HG03025 (cell line): ENCODE measurements around the gene DSCAML1.

ENCODE experiments used
- ATAC-seq: cut with Tn5 transposase; IDR thresholded peaks from one replicate; pipeline ENCODE4 v1.9.1; 2021; ENCODE audit warnings: mild to moderate bottlenecking, moderate library complexity; ENCODE audit not compliant: unreplicated experiment, low FRiP score

DSCAML1 gene, protein sequence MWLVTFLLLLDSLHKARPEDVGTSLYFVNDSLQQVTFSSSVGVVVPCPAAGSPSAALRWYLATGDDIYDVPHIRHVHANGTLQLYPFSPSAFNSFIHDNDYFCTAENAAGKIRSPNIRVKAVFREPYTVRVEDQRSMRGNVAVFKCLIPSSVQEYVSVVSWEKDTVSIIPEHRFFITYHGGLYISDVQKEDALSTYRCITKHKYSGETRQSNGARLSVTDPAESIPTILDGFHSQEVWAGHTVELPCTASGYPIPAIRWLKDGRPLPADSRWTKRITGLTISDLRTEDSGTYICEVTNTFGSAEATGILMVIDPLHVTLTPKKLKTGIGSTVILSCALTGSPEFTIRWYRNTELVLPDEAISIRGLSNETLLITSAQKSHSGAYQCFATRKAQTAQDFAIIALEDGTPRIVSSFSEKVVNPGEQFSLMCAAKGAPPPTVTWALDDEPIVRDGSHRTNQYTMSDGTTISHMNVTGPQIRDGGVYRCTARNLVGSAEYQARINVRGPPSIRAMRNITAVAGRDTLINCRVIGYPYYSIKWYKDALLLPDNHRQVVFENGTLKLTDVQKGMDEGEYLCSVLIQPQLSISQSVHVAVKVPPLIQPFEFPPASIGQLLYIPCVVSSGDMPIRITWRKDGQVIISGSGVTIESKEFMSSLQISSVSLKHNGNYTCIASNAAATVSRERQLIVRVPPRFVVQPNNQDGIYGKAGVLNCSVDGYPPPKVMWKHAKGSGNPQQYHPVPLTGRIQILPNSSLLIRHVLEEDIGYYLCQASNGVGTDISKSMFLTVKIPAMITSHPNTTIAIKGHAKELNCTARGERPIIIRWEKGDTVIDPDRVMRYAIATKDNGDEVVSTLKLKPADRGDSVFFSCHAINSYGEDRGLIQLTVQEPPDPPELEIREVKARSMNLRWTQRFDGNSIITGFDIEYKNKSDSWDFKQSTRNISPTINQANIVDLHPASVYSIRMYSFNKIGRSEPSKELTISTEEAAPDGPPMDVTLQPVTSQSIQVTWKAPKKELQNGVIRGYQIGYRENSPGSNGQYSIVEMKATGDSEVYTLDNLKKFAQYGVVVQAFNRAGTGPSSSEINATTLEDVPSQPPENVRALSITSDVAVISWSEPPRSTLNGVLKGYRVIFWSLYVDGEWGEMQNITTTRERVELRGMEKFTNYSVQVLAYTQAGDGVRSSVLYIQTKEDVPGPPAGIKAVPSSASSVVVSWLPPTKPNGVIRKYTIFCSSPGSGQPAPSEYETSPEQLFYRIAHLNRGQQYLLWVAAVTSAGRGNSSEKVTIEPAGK (N-terminal part only)

DNA sequence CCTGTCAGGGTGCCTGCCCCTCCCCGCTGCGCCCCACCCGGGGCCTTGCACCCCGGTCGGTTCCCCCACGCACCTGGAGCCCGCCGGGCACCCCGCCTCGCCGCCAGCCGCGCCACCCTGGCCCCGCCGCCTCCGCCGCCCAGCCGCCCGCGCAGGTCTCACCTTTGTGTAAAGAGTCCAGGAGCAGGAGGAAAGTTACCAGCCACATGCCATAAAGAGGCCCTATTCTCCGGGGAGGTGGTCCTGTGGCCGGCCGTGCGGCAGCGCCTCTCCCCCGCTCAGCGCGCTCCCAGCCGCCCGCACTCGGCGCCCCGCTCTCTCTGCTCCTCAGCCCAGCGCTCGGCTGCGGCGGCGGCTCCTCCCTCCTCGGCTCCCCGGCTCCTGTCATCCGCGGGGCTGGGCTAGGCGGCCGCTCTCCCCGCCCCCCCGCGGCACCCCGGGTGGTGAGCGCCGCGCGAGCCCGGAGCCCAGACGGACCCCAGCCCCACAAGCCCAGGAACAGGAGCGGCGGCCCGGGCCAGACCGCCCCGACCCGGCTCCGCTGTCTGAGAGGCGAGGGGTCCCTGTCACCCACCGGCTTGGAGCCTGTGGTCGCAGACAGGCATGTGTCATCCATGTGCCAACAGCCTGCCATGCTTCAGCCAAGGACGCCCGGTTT, at the start of gene DSCAML1:
Gene DSCAML1 (minus strand): TSS at position 345 of the 658 bp plus-strand sequence. CDS start 137 bp downstream, at position 208.
- ATAC-seq: no peak

DNA sequence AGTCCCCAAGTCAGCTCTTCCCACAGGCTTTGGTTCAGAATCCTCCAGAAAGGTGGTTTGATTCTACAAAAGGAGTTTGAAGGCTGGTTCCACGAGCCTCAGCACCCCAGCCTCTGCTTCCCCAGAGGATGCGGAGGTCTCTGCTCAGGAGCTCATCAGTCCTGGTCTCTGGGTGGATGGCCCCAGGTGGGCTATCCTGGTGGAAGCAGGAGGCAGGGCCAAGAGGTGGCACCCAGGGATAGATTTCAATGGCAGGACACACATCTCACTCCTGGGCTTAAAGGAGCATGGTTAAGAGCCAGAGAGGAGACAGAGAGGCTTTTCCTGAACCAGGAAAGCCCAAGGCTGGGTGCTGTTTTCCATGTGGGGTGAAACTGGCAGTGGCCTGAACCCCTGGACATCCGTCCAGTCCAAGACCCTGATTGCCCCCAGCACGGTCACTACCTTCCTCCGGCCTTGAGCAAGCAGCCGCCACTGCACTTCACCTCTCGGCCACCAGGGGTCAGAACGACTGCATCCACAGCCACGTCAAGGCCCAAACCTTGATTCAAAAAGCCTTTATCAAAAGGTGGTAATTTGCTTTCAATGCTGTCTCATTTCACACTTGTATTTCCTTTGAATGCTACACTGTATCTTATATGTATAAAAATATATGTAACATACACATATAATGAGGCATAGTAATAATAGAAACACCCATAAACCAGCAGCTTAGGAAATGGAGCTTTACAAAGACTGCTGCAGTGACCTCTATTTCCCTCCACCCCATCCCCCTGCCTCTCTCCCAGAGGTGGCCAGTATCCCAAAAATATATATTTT, 46.9 kb upstream of the DSCAML1 start:
- no peak for ATAC-seq

DNA sequence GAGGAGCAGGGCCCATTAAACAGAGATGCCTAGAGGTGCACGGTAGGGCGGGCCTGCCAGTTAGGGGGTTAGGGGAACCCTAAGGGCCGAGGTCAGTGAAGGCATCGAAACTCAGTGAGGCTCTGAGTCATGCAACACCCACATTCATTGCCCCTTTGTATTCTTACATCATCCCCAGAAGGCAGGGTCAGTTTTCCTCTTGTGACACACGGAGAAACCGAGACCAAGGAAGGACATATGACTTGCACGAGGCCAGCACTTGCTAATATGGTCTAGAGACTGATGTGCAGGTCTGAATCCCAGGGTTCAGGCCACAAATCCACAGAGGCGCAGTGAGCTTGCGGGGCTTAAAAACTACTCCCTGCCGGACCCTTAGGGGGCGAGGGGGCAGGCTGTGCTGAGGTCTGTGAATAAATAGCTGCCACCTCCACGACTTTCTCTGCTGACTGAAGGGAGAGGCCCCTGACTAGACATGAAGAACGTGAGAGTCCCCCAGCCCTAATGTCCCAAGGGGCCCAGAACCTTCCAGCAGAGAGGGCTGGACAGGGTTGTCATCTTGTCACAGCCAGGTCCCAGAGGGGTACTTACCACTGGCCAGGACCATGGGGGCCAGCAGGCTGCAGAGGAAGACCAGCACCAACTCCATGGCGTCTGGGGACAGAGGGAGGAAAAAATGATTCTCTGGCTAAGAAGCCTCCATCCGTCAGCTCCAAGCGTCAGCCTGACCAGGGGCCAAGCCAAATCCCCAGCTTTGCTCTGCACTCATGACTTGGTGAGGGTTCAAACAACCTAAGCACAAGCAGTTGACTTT, 45.3 kb upstream of the DSCAML1 start:
- ATAC-seq: no peak

DNA sequence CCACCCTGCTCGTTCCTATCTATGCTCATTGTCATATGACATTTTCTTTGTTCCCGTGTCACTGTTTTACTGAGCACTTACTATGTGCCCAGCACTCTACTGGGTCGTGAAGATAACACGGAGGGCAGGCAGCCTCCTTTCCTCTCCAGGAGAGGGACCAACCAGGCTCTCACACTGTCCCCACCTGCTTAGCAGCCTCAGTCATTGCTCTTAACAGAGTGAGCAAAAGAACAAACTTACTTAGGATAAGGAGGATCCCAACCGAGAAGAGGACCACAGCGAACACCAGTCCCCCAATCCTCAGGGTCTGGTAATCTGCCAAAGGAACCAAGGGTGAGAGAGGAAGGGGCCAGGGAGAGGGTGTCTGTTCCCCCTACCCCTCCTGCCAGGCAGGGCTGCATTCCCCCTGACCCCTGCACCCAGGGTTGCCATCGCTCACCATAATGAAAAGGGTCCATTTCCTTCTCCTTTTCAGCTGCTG, 44.6 kb upstream of the DSCAML1 start:
- no peak for ATAC-seq

DNA sequence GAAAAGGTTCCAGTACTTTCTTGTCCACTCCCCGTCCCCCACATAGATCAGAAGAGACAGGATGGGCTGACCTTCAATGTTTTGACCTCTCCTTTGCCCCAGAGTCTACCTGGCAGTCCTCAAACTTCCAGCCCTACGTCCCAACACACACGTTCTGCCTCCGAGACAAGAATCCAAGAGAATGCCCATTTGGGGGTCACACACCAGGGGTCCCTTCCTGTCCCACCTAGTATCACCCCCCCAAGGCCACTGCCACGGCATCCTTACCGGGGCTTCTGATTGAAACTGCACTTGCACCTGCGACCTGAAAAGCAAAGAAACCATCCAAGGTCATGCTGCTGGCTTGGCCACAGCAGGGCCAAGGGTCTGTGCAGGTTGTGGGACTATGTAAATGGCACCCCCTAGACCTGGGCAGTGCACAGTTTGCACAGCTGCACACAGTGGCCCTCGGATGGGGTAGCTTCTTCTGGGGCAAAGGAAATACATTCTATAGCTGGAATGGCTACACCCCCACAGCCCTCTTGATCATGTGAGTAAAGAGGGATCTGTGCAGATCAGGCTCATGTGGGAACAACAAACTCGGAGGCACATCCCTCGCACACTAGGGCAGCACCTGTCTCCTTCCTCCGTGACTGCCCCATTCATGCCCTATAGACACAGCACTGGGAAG, 44.0 kb upstream of the DSCAML1 start:
- no peak for ATAC-seq

DNA sequence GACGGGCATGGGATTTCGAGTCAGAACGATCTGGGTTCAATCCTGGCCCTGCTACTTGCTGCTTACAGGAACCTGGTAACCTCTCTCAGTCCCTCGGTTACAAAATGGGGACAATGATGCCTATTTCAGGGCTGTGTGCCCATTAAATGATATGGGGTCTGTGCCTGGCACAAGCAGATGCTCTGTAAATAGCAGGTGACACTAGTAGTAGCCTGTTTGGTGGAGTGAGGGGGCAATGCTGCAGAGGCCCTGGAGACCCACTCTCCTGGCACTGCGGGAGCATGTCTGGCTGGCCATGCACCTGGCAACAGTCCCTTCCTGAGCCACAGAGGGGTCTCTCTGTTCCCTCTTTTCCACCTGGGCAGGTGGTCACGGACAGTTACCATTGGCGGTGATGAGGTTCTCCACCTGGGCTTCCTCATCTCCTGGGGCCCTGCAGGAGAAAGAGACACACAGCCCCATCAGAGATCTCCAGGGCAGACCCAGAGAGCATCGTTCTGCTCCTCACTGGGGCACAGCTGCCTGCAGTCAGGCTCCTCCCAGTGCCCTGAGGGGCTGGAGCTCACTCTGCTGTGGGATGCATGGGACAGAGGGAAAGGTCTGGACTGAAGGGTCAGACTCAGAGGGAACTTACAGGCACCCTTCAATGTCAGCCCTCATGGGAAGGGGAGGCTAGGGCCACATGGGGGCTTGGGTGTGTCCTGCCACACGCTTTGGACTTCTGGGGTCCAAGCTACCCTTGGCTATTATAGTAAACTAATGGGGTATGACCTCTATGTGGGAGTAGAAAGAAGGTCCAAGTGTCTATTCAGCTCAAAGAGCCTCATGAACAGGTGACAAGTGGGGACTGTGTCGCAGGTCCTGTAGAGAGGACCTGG, 43.2 kb upstream of the DSCAML1 start:
- no peak for ATAC-seq

DNA sequence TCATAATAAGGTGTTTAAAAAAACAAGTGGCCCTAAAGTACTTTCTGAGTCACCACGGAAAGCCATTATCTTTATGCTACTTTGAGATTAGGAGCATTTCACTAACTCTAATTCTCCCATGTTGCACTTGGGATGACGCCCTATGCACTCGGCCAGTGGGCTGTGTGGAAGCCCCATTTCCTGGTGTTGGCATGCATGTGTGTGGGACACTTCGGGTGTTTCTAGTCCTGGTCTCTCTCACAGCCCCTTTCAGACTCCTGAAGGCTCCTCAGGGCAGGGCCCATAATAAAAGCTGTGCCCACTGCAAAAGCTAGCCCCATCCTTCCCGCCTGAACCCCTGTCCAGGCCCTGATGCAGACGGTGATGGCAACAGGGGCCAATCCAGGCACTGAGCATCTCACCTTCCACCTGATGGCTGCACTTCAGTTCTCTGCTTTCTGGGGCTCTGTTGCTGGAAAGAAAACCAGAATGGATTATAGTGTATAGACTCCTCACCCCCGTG, 42.4 kb upstream of the DSCAML1 start:
- ATAC-seq: no peak

DNA sequence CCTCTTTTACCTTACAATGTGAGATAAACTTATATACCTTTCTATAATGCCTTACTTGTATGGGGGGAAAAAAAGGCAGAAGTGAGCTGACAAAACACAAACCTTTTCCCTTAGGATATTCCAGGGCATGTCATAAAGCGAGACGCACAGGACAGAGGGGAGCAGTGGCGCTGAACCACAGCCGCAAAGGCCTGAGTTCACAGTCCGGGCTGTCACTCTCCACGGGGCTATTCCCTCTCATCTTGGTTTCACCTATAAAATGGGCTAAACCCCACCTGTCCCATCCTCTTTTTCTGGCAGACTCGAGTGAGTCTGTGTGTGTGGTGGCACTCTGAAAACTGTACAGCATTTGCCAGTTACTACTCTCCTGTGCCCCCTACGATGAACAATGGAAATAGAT, 41.9 kb upstream of the DSCAML1 start:
- ATAC-seq: no peak

DNA sequence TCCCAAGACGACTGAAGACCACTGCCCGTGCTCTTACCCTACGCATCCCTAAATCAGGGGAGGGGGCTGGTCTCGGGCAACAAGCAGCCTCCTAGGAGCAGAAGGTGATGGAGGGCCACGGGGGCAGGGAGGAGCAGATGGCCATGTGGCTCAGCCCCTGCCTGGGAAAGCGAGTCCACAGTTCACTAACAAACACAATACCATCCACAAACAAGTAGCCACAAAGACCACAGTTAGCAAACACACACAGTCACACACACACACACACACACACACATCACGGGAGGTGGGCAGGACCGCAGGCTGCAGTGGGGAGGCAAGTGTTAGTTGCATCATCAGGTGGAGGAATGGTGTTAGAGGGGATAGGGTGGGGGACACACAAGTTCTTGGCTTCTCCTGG, 40.8 kb upstream of the DSCAML1 start:
- no peak for ATAC-seq

DNA sequence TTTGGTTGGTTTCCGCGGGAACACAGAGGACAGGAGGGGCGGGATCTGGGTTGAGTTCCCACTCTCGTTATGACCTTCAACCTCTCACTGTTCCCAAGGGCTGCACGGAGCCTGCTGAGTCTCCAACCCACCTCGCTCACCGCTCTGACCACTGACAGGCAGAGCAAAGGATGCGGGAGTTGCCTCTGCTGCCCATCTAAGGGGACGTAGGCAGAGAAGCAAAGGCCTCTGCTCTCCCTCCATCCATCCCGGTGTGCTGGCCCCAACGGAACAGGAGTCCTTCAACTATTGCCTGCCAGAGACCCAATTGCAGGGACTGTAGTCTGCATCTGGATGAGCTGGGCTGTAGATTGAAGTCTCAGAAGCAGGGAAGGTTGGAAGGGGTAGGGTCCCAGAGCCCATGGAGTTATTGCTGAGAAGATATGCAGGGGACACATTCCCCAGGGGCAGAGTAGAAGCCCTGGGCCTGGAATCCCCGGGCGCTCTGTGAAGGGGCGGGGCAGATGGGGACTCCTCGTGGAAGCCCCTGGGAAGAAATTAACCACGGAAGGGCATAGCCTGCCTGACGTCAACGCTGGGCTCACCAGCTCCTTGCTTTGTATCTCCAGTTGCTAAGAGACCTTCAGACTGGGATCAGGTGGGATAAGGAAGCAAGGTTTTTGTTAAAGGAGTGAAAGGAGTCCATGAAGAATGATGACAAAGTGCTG, 40.2 kb upstream of the DSCAML1 start:
- ATAC-seq: no peak

DNA sequence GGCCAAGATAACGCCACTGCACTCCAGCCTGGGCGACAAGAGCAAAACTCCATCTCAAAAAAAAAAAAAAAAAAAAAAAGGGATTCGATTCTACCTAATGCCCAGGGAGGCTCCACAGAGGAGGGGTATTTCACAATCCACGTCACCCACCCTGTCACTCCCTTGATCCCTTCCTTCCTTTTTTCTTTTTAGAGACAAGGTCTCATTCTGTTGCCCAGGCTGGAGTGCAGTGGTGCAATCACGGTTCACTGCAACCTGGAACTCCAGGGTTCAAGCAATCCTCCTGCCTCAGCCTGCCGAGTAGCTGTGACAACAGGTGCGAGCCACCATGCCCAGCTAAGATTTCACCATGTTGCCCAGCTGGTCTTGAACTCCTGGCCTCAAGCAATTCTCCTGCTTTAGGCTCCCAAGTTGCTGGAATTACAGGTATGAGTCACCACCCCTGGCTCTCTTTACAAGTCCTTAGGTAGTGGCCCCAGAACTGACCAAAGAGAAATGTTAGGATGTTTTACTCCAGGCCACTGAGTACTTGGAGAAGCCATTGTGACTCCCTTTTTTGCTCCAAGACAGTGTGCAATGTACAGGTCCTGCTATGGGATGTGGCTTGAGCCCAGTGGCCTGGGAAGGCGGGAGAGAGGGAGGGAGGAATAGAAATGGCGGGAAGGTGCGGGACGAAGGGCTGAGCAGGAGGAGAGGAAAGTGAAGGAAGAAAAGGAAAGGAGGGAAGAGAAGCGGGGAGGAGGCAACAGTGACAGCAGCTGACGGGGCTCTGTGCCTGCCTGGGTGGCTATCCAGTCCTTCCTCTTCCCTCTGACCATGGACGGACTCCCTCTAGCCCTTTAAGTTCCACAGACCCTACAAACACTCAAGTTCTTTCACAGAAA, 39.3 kb upstream of the DSCAML1 start:
- no peak for ATAC-seq

DNA sequence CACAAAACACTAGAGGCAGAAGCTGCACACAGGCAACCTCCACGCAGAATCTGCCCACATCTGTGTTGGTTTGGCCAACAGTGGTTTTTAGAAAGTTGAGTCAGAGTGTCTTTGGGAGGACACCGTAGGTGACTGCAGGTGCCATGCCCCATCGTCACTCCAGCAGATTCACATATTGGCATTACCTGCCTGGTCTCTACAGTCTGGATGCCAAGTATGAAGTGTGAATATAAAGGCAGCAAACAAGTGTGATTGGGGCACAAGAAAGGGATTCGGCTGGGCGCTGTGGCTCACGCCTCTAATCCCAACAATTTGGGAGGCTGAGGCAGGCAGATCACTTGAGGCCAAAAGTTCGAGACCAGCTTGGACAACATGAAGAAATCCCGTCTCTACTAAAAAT, 38.6 kb upstream of the DSCAML1 start:
- ATAC-seq: no peak

DNA sequence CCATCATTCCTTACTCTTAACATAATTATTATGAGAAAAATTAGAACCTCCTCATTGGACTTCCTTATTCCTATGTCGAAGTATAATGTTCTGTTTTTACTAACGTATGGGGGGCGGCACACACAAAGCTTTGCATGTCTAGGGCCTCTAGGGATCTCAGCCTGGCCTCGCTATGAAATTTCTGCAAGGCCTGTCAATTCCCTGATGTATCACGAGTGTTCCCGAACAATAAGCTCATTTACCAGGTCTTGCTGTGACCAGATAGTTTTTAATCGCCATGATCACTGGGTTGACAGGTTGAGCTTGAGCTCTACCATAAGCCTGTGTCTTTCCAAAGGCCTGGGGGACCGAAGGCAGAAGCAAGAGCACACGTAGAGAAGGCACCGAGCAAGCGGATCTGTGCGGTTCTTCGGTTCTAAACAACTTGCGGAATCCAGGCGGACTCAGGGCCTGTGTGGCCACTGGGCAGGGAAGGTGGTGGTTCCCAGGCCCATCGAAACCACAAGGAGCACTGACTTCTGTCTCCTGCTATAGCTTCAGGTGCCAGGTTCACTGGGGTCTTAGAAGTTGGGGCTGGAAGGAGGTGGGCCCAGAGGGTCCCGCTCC, 37.9 kb upstream of the DSCAML1 start:
- no peak for ATAC-seq

DNA sequence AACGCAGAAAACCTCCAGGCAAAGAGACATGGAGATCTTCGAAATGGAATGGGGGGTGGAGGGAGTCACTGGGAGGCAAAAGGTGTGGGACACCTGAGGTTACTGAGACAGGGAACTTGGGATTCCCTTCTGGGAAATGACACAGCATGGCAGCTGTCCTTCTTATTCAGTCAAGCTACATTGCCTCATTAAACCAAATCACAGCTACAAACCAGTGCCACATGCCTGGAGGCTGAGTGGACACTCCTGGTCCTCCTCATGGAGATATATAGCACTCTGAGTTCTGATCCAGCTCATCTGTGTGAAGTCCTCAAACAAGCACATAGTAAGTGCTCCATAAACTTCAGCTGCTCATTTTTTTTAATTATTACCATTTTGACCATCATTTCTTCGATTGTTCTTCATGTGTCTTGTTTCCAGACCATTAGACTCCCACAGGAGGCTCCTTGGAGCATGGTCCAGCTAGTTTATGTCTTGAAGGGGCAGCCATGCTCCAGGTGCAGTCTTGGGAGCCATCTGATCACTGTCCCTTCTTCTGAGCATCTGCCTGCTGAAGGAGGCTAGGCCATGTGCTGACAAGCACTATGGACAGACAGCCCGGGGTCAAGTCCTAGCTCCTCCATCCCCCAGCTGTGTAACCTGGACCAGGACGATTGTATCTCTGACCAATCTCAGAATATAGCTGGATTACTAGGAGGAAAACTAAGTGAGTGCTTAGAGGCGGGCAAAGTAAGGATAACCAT, 37.2 kb upstream of the DSCAML1 start:
- ATAC-seq: no peak
